CD8-positive, alpha-beta memory T cell (primary cell): ENCODE results near the gene VWA2. TPM values are rescaled to one million over a fixed set of nuclear protein-coding genes. Genes with fewer than 3 reads are reported as not detected.

Source experiments
- CTCF ChIA-PET: fragments of 350-600 bp; sonication (Branson Sonifier 250); formaldehyde crosslinking; loops from one replicate; lab custom pipeline; 2021; ENCODE audit warnings: antibody characterized with exemption; lab: Charles Lee
- POLR2A ChIA-PET: fragments of 350-600 bp; sonication (Branson Sonifier 250); formaldehyde crosslinking; loops from one replicate; lab custom pipeline; 2021; ENCODE audit warnings: antibody characterized with exemption; lab: Charles Lee
- DNase-seq, 5 donors: peaks; one replicate each; pipeline versions ENCODE4 v3.0.0 to v3.0.0-alpha.2; 2020 to 2022; ENCODE audit warnings: mixed read lengths in 1 of 5
- H3K27ac ChIP-seq: one replicate; pipeline ENCODE4 v1.7.0; 2013; ENCODE audit warnings: low read depth, mild to moderate bottlenecking, low read length, moderate library complexity
- H3K27me3 ChIP-seq: 2 replicates; pipeline ENCODE4 v1.7.0; 2013; ENCODE audit warnings: low read length, mild to moderate bottlenecking; ENCODE audit not compliant: insufficient read depth, poor library complexity, severe bottlenecking
- H3K36me3 ChIP-seq: 2 replicates; pipeline ENCODE4 v1.7.0; 2013; ENCODE audit warnings: mild to moderate bottlenecking, low read length, moderate library complexity; ENCODE audit not compliant: insufficient read depth
- H3K4me1 ChIP-seq: 2 replicates; pipeline ENCODE4 v1.7.0; 2013; ENCODE audit warnings: mild to moderate bottlenecking, low read length, moderate library complexity; ENCODE audit not compliant: insufficient read depth
- H3K4me3 ChIP-seq: 2 replicates; pipeline ENCODE4 v1.7.0; 2013; ENCODE audit warnings: mild to moderate bottlenecking, low read length
- H3K9me3 ChIP-seq: 2 replicates; pipeline ENCODE4 v1.7.0; 2013; ENCODE audit warnings: mild to moderate bottlenecking, low read length
- H3K27ac Mint-ChIP-seq, 8 donors: one replicate each; pipeline ENCODE4 v1.8.0; 2020 to 2021; ENCODE audit warnings: mixed read lengths in 8 of 8, mild to moderate bottlenecking in 6 of 8, inconsistent platforms in 3 of 8, moderate library complexity in 3 of 8
- H3K27me3 Mint-ChIP-seq, 2 donors: one replicate each; pipeline ENCODE4 v1.8.0; 2020 to 2021; ENCODE audit warnings: mixed read lengths in 2 of 2, mild to moderate bottlenecking in 1 of 2, moderate library complexity in 1 of 2
- H3K36me3 Mint-ChIP-seq, 3 donors: one replicate each; pipeline ENCODE4 v1.8.0; 2020 to 2021; ENCODE audit warnings: mixed read lengths in 3 of 3, inconsistent platforms in 1 of 3, mild to moderate bottlenecking in 1 of 3
- H3K4me1 Mint-ChIP-seq, 3 donors: one replicate each; pipeline ENCODE4 v1.8.0; 2020 to 2021; ENCODE audit warnings: mixed read lengths in 3 of 3, inconsistent platforms in 1 of 3, mild to moderate bottlenecking in 1 of 3
- H3K4me3 Mint-ChIP-seq, 7 donors: one replicate each; pipeline ENCODE4 v1.8.0; 2020 to 2021; ENCODE audit warnings: mixed read lengths in 7 of 7, mild to moderate bottlenecking in 6 of 7, moderate library complexity in 4 of 7, inconsistent platforms in 2 of 7
- H3K9me3 Mint-ChIP-seq, 5 donors: one replicate each; pipeline ENCODE4 v1.8.0; 2020 to 2022; ENCODE audit warnings: mixed read lengths in 5 of 5, mild to moderate bottlenecking in 3 of 5, moderate library complexity in 2 of 5, inconsistent platforms in 1 of 5
- polyA plus RNA-seq: library from polyadenylated mRNA; unstranded; fragments of 300-500 nt; fragmentation: Illumina TruSeq; gene quantifications from one replicate; pipeline ENCODE4 v1.2.3, GENCODE V29; 2021
- total RNA-seq, 2 experiments: library from RNA; stranded (reverse); gene quantifications; one replicate each; pipeline ENCODE4 v1.2.3, GENCODE V29; 2021

Gene VWA2
- total and polyA plus RNA-seq, 3 experiments from 2014 or later: not detected

GRCh38 chr10:114279901-114280644, 41.0 kb downstream of the VWA2 start:
- Mint-ChIP-seq H3K4me3 (no peak overlapping the region), H3K27me3 (peaks cover 4 to 28% of the 10 kb centered on the region in 2 donors), H3K27ac (no peak overlapping the region), H3K36me3 (no peaks in the 10 kb centered on the region), H3K4me1 (no peaks in the 10 kb centered on the region), H3K9me3 (no peaks in the 10 kb centered on the region)
- no peak overlapping the region for H3K27ac ChIP-seq
- no peaks in the 10 kb centered on the region for H3K4me1 ChIP-seq
- CTCF ChIA-PET: no interaction called here
- no peak for DNase-seq
- H3K4me3 ChIP-seq: no peak overlapping the region
- no peaks in the 10 kb centered on the region for H3K27me3 ChIP-seq
- H3K36me3 ChIP-seq: no peaks in the 10 kb centered on the region
- H3K9me3 ChIP-seq: no peaks in the 10 kb centered on the region
- POLR2A ChIA-PET: no interaction called here

- Mint-ChIP-seq H3K4me1 (no peaks in the 10 kb centered on the region), H3K4me3 (no peak overlapping the region), H3K9me3 (no peaks in the 10 kb centered on the region), H3K36me3 (no peaks in the 10 kb centered on the region), H3K27me3 (peaks cover 4 to 30% of the 10 kb centered on the region in 2 donors), H3K27ac (no peak overlapping the region)
- H3K27ac ChIP-seq: no peak overlapping the region
- no peak for DNase-seq
- no peaks in the 10 kb centered on the region for H3K36me3 ChIP-seq
- no peaks in the 10 kb centered on the region for H3K9me3 ChIP-seq
- H3K4me3 ChIP-seq: no peak overlapping the region
- no peaks in the 10 kb centered on the region for H3K27me3 ChIP-seq
- ChIA-PET POLR2A (no interaction called here), CTCF (interaction anchor here (1.0 kb wide), 1 partner anchor 23 kb away, joined by 4 read pairs; no protein-coding TSS in a partner anchor)
- no peaks in the 10 kb centered on the region for H3K4me1 ChIP-seq
Measured at GRCh38 chr10:114281006-114281405, 42.0 kb downstream of the VWA2 start.

GRCh38 chr10:114281461-114281860, 42.4 kb downstream of the VWA2 start:
- H3K36me3 ChIP-seq: no peaks in the 10 kb centered on the region
- Mint-ChIP-seq H3K36me3 (no peaks in the 10 kb centered on the region), H3K9me3 (no peaks in the 10 kb centered on the region), H3K4me1 (no peaks in the 10 kb centered on the region), H3K4me3 (no peak overlapping the region), H3K27me3 (peaks cover 4 to 30% of the 10 kb centered on the region in 2 donors), H3K27ac (no peak overlapping the region)
- H3K4me1 ChIP-seq: no peaks in the 10 kb centered on the region
- POLR2A ChIA-PET: no interaction called here
- no peaks in the 10 kb centered on the region for H3K9me3 ChIP-seq
- no peak overlapping the region for H3K4me3 ChIP-seq
- no peaks in the 10 kb centered on the region for H3K27me3 ChIP-seq
- H3K27ac ChIP-seq: no peak overlapping the region
- CTCF ChIA-PET: interaction anchor here (1.0 kb wide), 1 partner anchor 23 kb away, joined by 4 read pairs; no protein-coding TSS in a partner anchor
- DNase-seq: no peak

- H3K4me1 ChIP-seq: no peaks in the 10 kb centered on the region
- DNase-seq: no peak
- H3K9me3 ChIP-seq: no peaks in the 10 kb centered on the region
- peaks cover 2 to 27% of the 10 kb centered on the region in 2 donors for H3K27me3 Mint-ChIP-seq
- H3K36me3 Mint-ChIP-seq: no peaks in the 10 kb centered on the region
- H3K27ac ChIP-seq: no peak overlapping the region
- CTCF ChIA-PET: no interaction called here
- no peak overlapping the region for H3K4me3 Mint-ChIP-seq
- H3K4me1 Mint-ChIP-seq: no peaks in the 10 kb centered on the region
- H3K9me3 Mint-ChIP-seq: no peaks in the 10 kb centered on the region
- H3K4me3 ChIP-seq: no peak overlapping the region
- H3K27me3 ChIP-seq: no peaks in the 10 kb centered on the region
- POLR2A ChIA-PET: no interaction called here
- H3K36me3 ChIP-seq: no peaks in the 10 kb centered on the region
- H3K27ac Mint-ChIP-seq: peak overlapping the region in 1 of 8 donors; percentile 27
Measured at GRCh38 chr10:114282526-114282925, 43.5 kb downstream of the VWA2 start.

- CTCF ChIA-PET: interaction anchor here (1.2 kb wide), 1 partner anchor 21 kb away, joined by 6 read pairs; no protein-coding TSS in a partner anchor
- H3K27ac Mint-ChIP-seq: no peak overlapping the region
Measured at GRCh38 chr10:114283091-114283490, 44.0 kb downstream of the VWA2 start.

GRCh38 chr10:114283535-114284234, 44.6 kb downstream of the VWA2 start:
- H3K9me3 ChIP-seq: no peaks in the 10 kb centered on the region
- Mint-ChIP-seq H3K27me3 (peaks cover 2 to 27% of the 10 kb centered on the region in 2 donors), H3K36me3 (no peaks in the 10 kb centered on the region), H3K4me1 (no peaks in the 10 kb centered on the region), H3K27ac (no peak overlapping the region), H3K9me3 (no peaks in the 10 kb centered on the region), H3K4me3 (no peak overlapping the region)
- POLR2A ChIA-PET: no interaction called here
- no peak for DNase-seq
- H3K4me1 ChIP-seq: no peaks in the 10 kb centered on the region
- no peak overlapping the region for H3K27ac ChIP-seq
- H3K4me3 ChIP-seq: no peak overlapping the region
- CTCF ChIA-PET: interaction anchor here (1.2 kb wide), 1 partner anchor 20 kb away, joined by 6 read pairs; no protein-coding TSS in a partner anchor
- H3K27me3 ChIP-seq: no peaks in the 10 kb centered on the region
- H3K36me3 ChIP-seq: no peaks in the 10 kb centered on the region

More at GRCh38 chr10:114283091-114283490, 44.0 kb downstream of the VWA2 start:
- H3K27ac ChIP-seq: no peak overlapping the region
- no peaks in the 10 kb centered on the region for H3K27me3 ChIP-seq
- Mint-ChIP-seq H3K36me3 (no peaks in the 10 kb centered on the region), H3K4me3 (no peak overlapping the region), H3K4me1 (no peaks in the 10 kb centered on the region), H3K27me3 (peaks cover 4 to 28% of the 10 kb centered on the region in 2 donors), H3K9me3 (no peaks in the 10 kb centered on the region)
- POLR2A ChIA-PET: no interaction called here
- no peaks in the 10 kb centered on the region for H3K36me3 ChIP-seq
- H3K4me3 ChIP-seq: no peak overlapping the region
- H3K4me1 ChIP-seq: no peaks in the 10 kb centered on the region
- DNase-seq: no peak
- no peaks in the 10 kb centered on the region for H3K9me3 ChIP-seq

- no peak overlapping the region for H3K27ac ChIP-seq
- Mint-ChIP-seq H3K9me3 (no peaks in the 10 kb centered on the region), H3K27me3 (peaks cover 2 to 22% of the 10 kb centered on the region in 2 donors), H3K4me3 (no peak overlapping the region), H3K36me3 (no peaks in the 10 kb centered on the region), H3K4me1 (no peaks in the 10 kb centered on the region), H3K27ac (no peak overlapping the region)
- no peaks in the 10 kb centered on the region for H3K36me3 ChIP-seq
- no peak for DNase-seq
- no peaks in the 10 kb centered on the region for H3K9me3 ChIP-seq
- H3K4me3 ChIP-seq: no peak overlapping the region
- POLR2A ChIA-PET: no interaction called here
- no peaks in the 10 kb centered on the region for H3K27me3 ChIP-seq
- CTCF ChIA-PET: no interaction called here
- H3K4me1 ChIP-seq: no peaks in the 10 kb centered on the region
Measured at GRCh38 chr10:114284346-114285071, 45.5 kb downstream of the VWA2 start.
